Neutrophil (primary cell): ENCODE measurements around the gene PPP6C.

Source experiments
- H3K27ac ChIP-seq: fragments of 200-600 bp; sonication (generic); 2 replicates; pipeline ENCODE4 v1.5.1; 2016; ENCODE audit warnings: mild to moderate bottlenecking, moderate library complexity
- H3K27me3 ChIP-seq: fragments of 200-600 bp; sonication (generic); 2 replicates; pipeline ENCODE4 v1.6.0; 2016; ENCODE audit warnings: mild to moderate bottlenecking
- H3K36me3 ChIP-seq: fragments of 200-600 bp; sonication (generic); 2 replicates; pipeline ENCODE4 v1.5.1; 2017
- H3K4me1 ChIP-seq, 2 experiments: fragments of 200-600 bp in 1 of 2; sonication (generic) in 1 of 2; 1 replicate in 1 of 2; 2 replicates in 1 of 2; pipeline versions ENCODE4 v1.5.1 to v1.6.1; 2013 to 2016; ENCODE audit warnings: low read depth in 1 of 2, low read length in 1 of 2, mild to moderate bottlenecking in 1 of 2, moderate library complexity in 1 of 2; ENCODE audit not compliant: control insufficient read depth in 1 of 2, insufficient read depth in 1 of 2
- H3K4me3 ChIP-seq, 2 experiments: fragments of 200-600 bp in 1 of 2; sonication (generic) in 1 of 2; 1 replicate in 1 of 2; 2 replicates in 1 of 2; pipeline ENCODE4 v1.5.1; 2013 to 2016; ENCODE audit warnings: low read depth in 1 of 2, low read length in 1 of 2, mild to moderate bottlenecking in 1 of 2, moderate library complexity in 1 of 2
- H3K9me3 ChIP-seq: fragments of 200-600 bp; sonication (generic); 2 replicates; pipeline ENCODE4 v1.5.1; 2016
- CTCF ChIP-seq: fragments of 200-600 bp; sonication (generic); IDR thresholded peaks from 2 replicates; pipeline ENCODE4 v1.5.1; 2016; ENCODE audit warnings: antibody characterized with exemption

PPP6C gene

GRCh38 chr9:125146247-125146646 lies 43.4 kb downstream of the PPP6C start:
- H3K27ac ChIP-seq: no peak overlapping the region
- peaks cover 23% of the 10 kb centered on the region for H3K36me3 ChIP-seq
- TF ChIP-seq CTCF: no peak
- H3K4me1 ChIP-seq: peaks cover 10 to 17% of the 10 kb centered on the region in 2 experiments
- no peaks in the 10 kb centered on the region for H3K9me3 ChIP-seq
- H3K4me3 ChIP-seq: no peak overlapping the region
- H3K27me3 ChIP-seq: no peaks in the 10 kb centered on the region

- Histone ChIP-seq H3K9me3 (no peaks in the 10 kb centered on the region), H3K4me1 (peaks cover 10 to 17% of the 10 kb centered on the region in 2 experiments), H3K36me3 (peaks cover 14% of the 10 kb centered on the region), H3K27me3 (no peaks in the 10 kb centered on the region), H3K4me3 (no peak overlapping the region), H3K27ac (no peak overlapping the region)
- no peak for TF ChIP-seq CTCF
Measured at GRCh38 chr9:125145425-125145824, 44.2 kb downstream of the PPP6C start.

- H3K27ac ChIP-seq: peak within 1 kb of the TSS; percentile 49
- H3K9me3 ChIP-seq: no peaks in the 10 kb centered on the region
Measured at GRCh38 chr9:125143377-125144090, 46.1 kb downstream of the PPP6C start, which contains the start of gene SCAI. SCAI (minus strand) TSS chr9:125143528; CDS start chr9:125143437, 91 bp downstream.

GRCh38 chr9:125142560-125143376 lies 46.8 kb downstream of the PPP6C start:
- Histone ChIP-seq H3K9me3 (no peaks in the 10 kb centered on the region), H3K4me1 (peaks cover 10 to 17% of the 10 kb centered on the region in 2 experiments), H3K36me3 (no peaks in the 10 kb centered on the region), H3K27ac (peak overlapping the region; percentile 49), H3K27me3 (no peaks in the 10 kb centered on the region), H3K4me3 (peak overlapping the region; percentile 59 to 96)
- TF ChIP-seq CTCF: no peak

More at GRCh38 chr9:125143377-125144090, 46.1 kb downstream of the PPP6C start, which contains the start of gene SCAI:
- H3K4me3 ChIP-seq: peak within 1 kb of the TSS; percentile 59 to 96
- H3K36me3 ChIP-seq: no peaks in the 10 kb centered on the region
- TF ChIP-seq CTCF: peak; percentile 100
- H3K27me3 ChIP-seq: no peaks in the 10 kb centered on the region
- peaks cover 10 to 17% of the 10 kb centered on the region in 2 experiments for H3K4me1 ChIP-seq

- no peak for TF ChIP-seq CTCF
- Histone ChIP-seq H3K27ac (no peak overlapping the region), H3K4me3 (no peak overlapping the region)
Measured at GRCh38 chr9:125141751-125142150, 47.9 kb downstream of the PPP6C start.

More at GRCh38 chr9:125141751-125142150, 47.9 kb downstream of the PPP6C start:
- no peaks in the 10 kb centered on the region for H3K36me3 ChIP-seq
- peaks cover 10 to 17% of the 10 kb centered on the region in 2 experiments for H3K4me1 ChIP-seq
- H3K27me3 ChIP-seq: no peaks in the 10 kb centered on the region
- H3K9me3 ChIP-seq: no peaks in the 10 kb centered on the region
